Measurements from ENCODE around the gene JAG2.

JAG2 gene

DNA sequence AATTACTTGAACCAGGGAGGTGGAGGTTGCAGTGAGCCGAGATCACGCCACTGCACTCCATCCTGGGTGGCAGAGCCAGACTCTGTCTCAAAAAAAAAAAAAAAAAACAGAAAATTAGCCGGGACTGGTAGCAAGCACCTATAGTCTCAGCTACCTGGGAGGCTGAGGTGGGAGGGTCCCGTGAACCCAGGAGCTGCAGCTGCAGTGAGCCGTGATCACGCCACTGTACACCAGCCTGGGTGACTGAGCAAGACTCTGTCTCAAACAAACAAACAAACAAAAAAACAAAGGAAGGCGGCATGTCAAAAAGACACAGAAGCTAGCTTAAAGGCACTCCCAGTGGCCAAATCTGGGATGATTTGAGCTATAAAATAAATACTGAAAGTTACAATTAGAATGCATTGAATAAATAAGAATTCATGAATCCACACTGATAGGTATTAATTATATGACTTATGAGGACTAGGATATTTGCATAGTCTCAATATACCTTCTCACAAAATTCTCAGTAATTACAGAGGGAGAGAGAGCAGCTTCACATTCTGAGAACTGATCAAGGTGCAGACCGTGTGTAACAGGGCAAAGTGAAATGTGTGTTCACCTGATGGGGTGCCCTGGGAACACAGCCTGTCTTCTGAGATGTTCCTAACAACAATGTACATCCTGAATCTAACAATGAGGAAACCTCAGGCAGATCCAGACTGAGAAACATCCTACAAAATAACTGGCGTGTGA, 60.6 kb downstream of the JAG2 start:
- DNase-seq = no peak

DNA sequence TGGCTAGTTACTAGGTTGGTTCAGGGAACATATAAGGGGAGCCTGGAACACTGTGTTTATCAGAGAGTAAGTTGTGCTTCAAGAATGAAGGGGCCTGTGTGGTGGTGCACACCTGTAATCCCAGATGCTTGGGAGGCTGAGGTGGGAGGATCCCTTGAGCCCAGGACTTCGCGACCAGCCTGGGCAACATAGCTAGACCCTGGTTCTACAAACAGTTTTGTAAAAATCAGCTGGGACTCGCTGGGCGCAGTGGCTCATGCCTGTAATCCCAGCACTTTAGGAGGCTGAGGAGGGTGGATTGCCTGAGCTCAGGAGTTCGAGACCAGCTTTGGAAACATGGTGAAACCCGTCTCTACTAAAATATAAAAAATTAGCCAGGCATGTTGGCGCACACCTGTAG, 61.2 kb downstream of the JAG2 start:
- no peak for DNase-seq

DNA sequence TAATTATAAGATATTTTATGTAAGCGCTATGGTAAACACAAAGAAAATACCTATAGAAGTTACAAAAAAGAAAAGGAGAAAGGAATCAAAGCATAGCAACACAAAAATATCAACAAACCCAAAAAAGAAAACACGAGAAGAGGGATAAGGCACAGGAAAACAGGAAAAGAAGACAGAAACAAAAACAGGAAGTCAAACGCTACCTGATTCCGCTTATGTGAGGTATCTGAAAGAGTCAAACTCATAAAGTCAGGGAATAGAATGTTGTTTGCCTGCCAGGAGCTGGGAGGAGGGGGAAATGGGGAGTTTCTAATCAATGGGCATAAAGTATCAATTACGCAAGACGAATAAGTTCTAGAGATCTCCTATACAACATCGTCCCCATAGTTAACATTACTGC, 63.4 kb downstream of the JAG2 start:
- DNase-seq = no peak

DNA sequence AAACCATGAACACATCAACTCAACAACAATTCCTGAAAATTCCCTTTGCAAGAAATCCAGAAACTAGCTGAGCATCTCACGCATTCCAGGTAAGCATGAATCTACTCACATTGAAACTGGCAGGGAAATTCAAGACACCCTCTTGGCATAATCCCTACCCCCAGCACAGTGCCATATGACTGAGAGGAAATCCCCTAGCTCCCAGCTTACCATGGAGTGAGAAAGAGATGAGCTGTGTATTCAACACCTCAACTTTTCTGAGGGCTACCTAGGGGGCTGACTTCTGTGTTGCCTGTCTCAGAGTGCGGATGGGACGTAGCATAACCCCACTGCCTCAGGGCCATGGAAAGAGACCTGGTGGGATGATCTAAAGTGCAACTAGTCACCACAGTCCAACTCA, 65.7 kb downstream of the JAG2 start:
- no peak for DNase-seq

DNA sequence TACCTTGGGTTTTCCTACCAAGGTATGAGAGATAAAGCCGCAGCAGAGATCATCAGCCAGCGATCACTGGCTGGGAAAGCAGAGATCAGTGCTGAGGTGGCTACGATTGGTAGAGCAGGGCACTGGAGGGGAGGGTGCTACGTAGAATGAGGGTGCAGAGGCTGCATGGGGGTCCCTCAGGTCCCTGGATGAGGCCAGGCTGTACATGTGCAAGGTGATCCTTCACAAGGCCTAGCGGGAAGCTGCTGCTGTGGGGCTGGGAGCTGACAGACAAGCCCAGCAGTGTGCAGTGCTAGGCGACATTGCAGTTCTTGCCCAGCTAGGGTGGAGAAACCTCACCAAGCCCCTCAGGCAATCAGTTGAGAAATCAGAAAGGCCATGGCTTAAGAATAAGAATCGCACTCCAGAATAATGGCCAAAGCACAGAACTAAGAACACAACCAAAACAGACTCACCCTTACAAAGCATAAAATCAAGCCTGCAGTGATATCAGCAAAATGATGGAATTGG, 66.2 kb downstream of the JAG2 start:
- no peak for DNase-seq

- DNase-seq = no peak
Measured at GRCh38 chr14:105100910-105101309, 67.7 kb downstream of the JAG2 start.

DNA sequence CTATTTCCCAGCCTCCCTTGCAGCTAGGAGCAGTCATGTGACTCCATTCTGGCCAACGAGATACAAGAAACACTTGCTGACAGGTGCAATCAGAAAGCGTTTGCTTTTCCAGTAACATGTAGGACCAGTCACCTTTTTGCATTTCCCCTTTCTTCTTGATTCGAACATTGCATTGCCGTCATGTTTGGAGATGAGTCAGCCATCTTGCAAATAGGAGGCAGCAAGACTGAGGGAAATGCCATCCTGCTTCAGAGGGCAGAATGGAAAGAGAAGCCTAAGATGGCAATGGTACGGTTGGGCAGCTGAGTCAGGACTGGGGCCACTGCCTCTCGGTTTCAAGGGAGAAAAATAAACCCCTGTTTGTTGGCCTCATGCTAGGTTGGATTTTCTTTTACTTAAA, 68.8 kb downstream of the JAG2 start:
- DNase-seq = no peak

DNA sequence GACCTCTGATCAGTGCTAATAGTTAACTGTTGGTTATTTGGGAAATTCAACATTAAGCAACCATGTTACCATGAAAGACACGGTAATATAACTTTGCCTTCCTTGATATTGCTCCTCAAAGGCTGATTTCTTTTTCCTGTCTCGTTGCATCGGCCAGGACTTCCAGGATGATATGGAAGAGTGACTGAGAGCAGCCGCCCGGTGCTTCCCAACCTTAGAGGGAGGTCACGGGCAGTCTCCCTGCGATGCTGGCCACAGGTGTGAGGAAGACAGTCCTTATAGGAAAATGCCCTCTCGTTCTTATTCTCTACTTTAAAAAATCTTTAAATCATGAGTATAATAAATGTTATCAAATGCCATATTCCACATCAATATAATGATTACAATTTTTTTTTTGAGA, 70.3 kb downstream of the JAG2 start:
- DNase-seq = no peak

DNA sequence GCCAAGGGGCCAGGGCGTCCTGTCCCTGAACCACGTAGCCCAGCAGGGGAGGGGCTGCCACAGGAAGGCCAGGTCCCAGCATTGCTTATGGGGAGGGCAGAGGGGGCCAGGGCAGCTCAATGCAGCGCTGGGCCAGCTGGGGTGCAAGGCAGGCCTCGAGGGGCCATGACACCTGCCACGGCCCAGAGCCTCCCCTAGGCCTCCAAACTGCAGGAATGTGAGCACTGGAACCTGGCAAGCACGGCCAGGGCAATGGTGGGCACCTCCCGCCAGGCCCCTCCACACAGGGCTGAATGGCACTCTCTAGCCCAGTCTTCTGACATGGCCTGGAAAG, 70.8 kb downstream of the JAG2 start:
- no peak for DNase-seq

DNA sequence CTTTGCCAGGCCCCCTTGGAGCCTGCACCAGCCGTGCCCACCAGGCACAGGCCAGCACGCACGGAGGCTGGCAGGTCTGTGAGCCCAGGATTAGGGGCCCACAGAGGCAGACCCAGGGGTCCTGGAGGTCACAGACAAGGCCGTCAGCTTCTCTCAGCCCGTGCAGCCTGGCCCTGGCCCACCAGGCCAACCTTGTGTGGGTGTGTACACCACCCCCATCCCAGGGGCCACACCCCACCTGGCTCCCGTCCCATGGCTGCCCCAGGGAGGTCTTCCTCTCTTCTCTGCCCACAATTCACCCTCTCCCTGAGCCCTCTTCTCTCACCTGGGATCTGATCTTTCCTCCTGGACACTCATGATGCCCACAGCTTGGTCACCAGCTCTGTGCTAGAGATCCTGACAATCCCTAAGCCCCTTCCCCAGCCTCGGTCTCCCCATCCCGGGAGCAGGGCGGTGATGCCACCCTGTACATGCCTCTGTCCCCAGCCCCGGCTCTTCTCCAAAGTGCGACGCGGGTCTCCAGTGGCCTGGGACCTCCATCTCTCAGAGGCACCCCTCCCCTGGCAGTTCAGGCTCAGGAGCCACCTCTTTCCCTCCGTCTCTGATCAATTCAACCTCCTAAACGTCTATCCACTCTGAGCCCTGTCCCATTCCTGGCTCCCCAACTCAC, 72.2 kb downstream of the JAG2 start:
- no peak for DNase-seq

- DNase-seq = no peak
Measured at GRCh38 chr14:105095236-105095805, 73.3 kb downstream of the JAG2 start.

- DNase-seq = no peak
Measured at GRCh38 chr14:105094193-105094907, 74.2 kb downstream of the JAG2 start.

GRCh38 chr14:105093431-105094192, 75.0 kb downstream of the JAG2 start:
- no peak for DNase-seq

DNA sequence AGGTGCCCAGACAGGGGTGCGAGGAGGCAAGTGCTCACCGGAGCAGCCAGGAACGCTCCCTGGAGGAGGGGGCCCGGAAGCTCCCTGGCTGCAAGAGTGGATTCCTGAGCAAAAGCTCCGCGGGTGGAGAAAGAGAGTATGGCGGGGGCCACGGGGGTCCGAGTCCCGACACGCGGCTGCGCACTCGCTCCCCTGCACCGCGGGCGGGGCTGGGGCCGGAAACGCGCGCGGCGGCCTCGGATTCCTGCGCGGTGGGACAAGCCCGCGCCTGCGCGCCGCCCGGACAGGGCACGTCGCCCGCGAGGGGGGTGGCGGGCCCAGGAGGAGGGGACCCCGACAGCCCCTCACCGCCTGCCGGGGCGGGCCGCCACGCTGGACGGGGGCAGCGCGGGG, 75.5 kb downstream of the JAG2 start:
- no peak for DNase-seq

DNA sequence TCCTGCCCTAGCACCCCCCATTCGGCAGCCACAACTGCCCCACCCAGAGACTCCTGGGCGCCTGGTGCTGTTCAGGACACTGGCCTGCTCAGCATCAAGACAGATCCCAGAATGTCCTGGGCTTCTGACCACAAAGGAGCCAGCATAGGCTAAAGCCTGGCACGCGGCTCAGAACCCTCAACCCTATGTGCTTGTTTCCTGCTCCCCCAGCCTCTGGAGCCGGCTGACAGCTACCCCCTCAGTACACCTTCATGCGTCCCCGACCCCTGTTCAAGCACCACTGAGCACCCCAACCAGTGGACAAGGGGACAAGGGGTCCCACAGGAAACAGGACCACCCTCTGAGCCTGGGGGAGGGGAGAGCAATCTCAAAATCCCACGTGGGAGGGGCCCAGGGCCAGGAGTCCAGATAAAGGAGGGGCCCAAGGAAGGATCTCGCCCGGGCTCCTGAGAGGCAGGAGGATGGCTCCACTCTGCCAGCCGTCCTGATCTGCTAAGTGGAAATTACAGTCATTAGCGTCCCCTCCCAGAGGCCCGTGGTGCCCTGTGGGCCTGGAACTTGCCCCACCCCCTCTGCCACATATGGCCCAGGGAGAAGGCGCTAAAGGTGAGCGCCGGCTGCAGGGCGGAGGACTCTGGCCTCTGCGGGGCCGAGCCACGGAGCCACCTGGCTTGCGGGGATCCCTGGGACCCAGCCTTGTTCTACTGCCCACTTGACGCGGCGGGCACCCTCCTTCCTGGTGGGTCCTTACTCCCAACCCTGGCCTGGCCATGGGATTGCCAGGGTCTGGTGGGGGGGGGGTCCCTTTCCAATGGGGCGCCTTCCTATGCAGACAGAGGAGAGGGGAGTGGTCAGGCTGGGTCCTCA, 76.2 kb downstream of the JAG2 start:
- peak; percentile 14 for DNase-seq

DNA sequence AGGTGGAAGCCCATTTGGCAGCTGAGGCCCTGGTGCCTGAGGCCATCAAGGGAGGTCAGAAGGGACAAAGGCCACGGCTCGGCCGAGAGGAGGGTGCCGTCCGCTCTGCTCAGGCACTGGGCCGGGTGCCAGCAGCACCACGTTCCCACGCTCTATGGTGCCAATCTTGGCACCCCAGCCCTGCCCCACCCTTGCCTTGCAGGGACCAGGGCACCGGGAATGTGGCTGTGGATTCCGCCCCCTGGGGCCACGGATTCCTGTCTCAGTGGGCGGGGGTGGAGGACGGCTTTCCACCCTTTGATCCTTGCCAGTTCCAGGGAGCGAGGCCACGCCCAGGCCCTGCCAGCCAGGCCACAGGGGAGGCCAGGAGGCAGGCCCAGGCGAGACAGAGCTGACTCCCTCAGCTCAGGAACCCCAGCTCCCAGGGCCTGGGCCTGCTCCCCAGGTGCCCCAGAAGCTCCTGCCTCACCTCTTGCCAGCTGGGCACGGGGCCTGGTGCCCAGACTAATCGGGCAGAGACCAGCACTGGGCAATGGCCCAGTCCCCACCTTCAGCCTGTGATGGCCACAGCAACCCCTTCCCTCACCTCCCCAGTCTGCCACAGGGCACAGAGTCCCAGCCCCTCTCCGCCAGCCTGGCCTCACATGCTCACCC, 76.9 kb downstream of the JAG2 start:
- DNase-seq = no peak

DNA sequence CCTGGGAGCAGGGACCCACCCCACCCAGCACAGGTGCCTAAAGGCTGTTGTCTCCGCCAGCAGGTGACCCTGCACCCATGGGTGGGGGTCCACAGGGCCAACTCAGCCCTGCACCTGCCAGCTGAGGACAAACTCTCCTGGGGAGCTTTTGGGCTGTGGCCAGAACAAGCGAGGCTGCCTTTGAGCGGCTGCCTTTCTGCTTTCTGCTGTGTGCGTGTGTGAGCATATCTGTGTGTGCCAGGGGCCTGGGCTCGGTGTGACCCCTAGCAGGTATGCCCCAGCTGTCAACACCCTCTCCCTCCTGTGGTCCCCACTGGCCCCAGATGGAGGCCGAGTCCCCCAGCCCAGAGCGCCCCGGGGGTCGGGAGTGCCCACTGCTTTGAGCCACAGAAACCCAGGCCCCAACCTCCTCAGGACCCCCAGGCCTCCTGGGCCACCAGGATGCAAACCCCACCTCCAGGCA, 77.5 kb downstream of the JAG2 start:
- DNase-seq = no peak
